SK-N-SH treated with all-trans-retinoic acid at 6 μM for 48 hours (cell line): ENCODE measurements around the gene CCP110.

Experiments used
- ATAC-seq: fragments of 200-7000 bp; cut with Tn5 transposase; 3 replicates; pipeline ENCODE4 v1.9.1; 2020; ENCODE audit warnings: mild to moderate bottlenecking, moderate library complexity
- BACH2 ChIP-seq: fragments of 250-450 bp; sonication (Bioruptor Pico); IDR thresholded peaks from 2 replicates; pipeline ENCODE4 v1.9.0; 2021; ENCODE audit warnings: mild to moderate bottlenecking, borderline replicate concordance
- CREB5 ChIP-seq: fragments of 250-450 bp; sonication (Bioruptor Pico); IDR thresholded peaks from 2 replicates; pipeline ENCODE4 v1.5.1; 2020; ENCODE audit warnings: low read depth, mild to moderate bottlenecking, moderate library complexity
- CSDC2 ChIP-seq: fragments of 250-450 bp; sonication (Bioruptor Pico); IDR thresholded peaks from 2 replicates; pipeline ENCODE4 v1.5.0; 2020; ENCODE audit warnings: mild to moderate bottlenecking, moderate library complexity
- GLIS3 ChIP-seq: fragments of 250-450 bp; sonication (Bioruptor Pico); IDR thresholded peaks from 2 replicates; pipeline ENCODE4 v1.5.0; 2020; ENCODE audit warnings: mild to moderate bottlenecking, moderate library complexity
- RARB ChIP-seq: fragments of 250-450 bp; sonication (Bioruptor Pico); IDR thresholded peaks from 2 replicates; pipeline ENCODE4 v1.8.0; 2021; ENCODE audit warnings: mild to moderate bottlenecking, moderate library complexity
- SNAI2 ChIP-seq: fragments of 250-450 bp; sonication (Bioruptor Pico); IDR thresholded peaks from 2 replicates; pipeline ENCODE4 v1.5.0; 2020; ENCODE audit warnings: mild to moderate bottlenecking, moderate library complexity
- TCF4 ChIP-seq: fragments of 250-450 bp; sonication (Bioruptor Pico); IDR thresholded peaks from 2 replicates; pipeline ENCODE4 v1.8.0; 2021; ENCODE audit warnings: mild to moderate bottlenecking, moderate library complexity, borderline replicate concordance
- TOX ChIP-seq: fragments of 250-450 bp; sonication (Bioruptor Pico); IDR thresholded peaks from 2 replicates; pipeline ENCODE4 v1.8.0; 2021; ENCODE audit warnings: mild to moderate bottlenecking, moderate library complexity, borderline replicate concordance
- ZFP3 ChIP-seq: fragments of 250-450 bp; sonication (Bioruptor Pico); IDR thresholded peaks from 2 replicates; pipeline ENCODE4 v1.5.0; 2020; ENCODE audit warnings: mild to moderate bottlenecking, moderate library complexity
- ZFP30 ChIP-seq: fragments of 450-650 bp; formaldehyde crosslinking; IDR thresholded peaks from 2 replicates; pipeline ENCODE4 v1.5.0; 2022; ENCODE audit warnings: mild to moderate bottlenecking, moderate library complexity
- ZNF565 ChIP-seq: fragments of 450-650 bp; formaldehyde crosslinking; conservative IDR thresholded peaks from 2 replicates; pipeline ENCODE4 v1.5.0; 2020; ENCODE audit warnings: low read depth, mild to moderate bottlenecking, moderate library complexity
- ZNF70 ChIP-seq: fragments of 450-650 bp; formaldehyde crosslinking; IDR thresholded peaks from 2 replicates; pipeline ENCODE4 v1.5.0; 2020; ENCODE audit warnings: mild to moderate bottlenecking, moderate library complexity
- ZNF8 ChIP-seq: fragments of 450-650 bp; formaldehyde crosslinking; IDR thresholded peaks from 2 replicates; pipeline ENCODE4 v1.5.0; 2020; ENCODE audit warnings: mild to moderate bottlenecking, moderate library complexity
- TF ChIP-seq, protein P1 (sequence below): fragments of 250-450 bp; sonication (Bioruptor Pico); IDR thresholded peaks from 2 replicates; pipeline ENCODE4 v1.8.0; 2020; ENCODE audit warnings: mild to moderate bottlenecking, moderate library complexity, borderline replicate concordance
- TF ChIP-seq, protein P2 (sequence below): fragments of 250-450 bp; sonication (Bioruptor Pico); IDR thresholded peaks from 2 replicates; pipeline ENCODE4 v1.8.0; 2021; ENCODE audit warnings: low read depth, mild to moderate bottlenecking, moderate library complexity, borderline replicate concordance
- TF ChIP-seq, protein P3 (sequence below): fragments of 250-450 bp; sonication (Bioruptor Pico); IDR thresholded peaks from 2 replicates; pipeline ENCODE4 v1.5.1; 2021; ENCODE audit warnings: mild to moderate bottlenecking, moderate library complexity
- TF ChIP-seq, protein P4 (sequence below): fragments of 250-450 bp; sonication (Bioruptor Pico); IDR thresholded peaks from 2 replicates; pipeline ENCODE4 v1.5.0; 2020; ENCODE audit warnings: mild to moderate bottlenecking, moderate library complexity

CCP110 gene

DNA sequence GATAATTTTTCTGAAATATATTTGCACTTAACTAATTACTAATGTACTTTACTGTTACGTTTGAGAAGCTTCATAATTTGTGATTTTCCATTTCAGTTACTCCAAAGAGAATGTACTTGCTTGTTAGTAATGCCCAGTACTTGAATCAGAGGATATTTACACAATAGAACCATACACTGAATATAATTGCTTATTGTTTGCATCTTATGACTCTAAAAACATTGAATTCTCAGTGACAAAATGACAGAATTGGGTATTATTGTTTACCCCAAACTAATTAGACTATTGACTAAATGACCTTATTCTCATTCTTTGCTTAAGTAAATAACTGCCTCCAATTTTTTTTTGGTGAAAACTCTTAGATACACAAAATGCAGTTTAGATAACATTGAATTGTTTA is 8.9 kb downstream of the CCP110 start (continued):
- TF ChIP-seq, protein P1, sequence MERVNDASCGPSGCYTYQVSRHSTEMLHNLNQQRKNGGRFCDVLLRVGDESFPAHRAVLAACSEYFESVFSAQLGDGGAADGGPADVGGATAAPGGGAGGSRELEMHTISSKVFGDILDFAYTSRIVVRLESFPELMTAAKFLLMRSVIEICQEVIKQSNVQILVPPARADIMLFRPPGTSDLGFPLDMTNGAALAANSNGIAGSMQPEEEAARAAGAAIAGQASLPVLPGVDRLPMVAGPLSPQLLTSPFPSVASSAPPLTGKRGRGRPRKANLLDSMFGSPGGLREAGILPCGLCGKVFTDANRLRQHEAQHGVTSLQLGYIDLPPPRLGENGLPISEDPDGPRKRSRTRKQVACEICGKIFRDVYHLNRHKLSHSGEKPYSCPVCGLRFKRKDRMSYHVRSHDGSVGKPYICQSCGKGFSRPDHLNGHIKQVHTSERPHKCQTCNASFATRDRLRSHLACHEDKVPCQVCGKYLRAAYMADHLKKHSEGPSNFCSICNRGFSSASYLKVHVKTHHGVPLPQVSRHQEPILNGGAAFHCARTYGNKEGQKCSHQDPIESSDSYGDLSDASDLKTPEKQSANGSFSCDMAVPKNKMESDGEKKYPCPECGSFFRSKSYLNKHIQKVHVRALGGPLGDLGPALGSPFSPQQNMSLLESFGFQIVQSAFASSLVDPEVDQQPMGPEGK: no peak
- TF ChIP-seq, protein P2, sequence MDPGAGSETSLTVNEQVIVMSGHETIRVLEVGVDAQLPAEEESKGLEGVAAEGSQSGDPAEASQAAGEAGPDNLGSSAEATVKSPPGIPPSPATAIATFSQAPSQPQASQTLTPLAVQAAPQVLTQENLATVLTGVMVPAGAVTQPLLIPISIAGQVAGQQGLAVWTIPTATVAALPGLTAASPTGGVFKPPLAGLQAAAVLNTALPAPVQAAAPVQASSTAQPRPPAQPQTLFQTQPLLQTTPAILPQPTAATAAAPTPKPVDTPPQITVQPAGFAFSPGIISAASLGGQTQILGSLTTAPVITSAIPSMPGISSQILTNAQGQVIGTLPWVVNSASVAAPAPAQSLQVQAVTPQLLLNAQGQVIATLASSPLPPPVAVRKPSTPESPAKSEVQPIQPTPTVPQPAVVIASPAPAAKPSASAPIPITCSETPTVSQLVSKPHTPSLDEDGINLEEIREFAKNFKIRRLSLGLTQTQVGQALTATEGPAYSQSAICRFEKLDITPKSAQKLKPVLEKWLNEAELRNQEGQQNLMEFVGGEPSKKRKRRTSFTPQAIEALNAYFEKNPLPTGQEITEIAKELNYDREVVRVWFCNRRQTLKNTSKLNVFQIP (CRISPR knock-in tag): no peak
- TF ChIP-seq ZFP30 (no peak), ZNF565 (no peak), SNAI2 (no peak), CSDC2 (CRISPR knock-in tag) (no peak), ZNF8 (no peak), TOX (no peak)
- TF ChIP-seq, protein P3, sequence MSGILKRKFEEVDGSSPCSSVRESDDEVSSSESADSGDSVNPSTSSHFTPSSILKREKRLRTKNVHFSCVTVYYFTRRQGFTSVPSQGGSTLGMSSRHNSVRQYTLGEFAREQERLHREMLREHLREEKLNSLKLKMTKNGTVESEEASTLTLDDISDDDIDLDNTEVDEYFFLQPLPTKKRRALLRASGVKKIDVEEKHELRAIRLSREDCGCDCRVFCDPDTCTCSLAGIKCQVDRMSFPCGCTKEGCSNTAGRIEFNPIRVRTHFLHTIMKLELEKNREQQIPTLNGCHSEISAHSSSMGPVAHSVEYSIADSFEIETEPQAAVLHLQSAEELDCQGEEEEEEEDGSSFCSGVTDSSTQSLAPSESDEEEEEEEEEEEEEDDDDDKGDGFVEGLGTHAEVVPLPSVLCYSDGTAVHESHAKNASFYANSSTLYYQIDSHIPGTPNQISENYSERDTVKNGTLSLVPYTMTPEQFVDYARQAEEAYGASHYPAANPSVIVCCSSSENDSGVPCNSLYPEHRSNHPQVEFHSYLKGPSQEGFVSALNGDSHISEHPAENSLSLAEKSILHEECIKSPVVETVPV (CRISPR knock-in tag): no peak

DNA sequence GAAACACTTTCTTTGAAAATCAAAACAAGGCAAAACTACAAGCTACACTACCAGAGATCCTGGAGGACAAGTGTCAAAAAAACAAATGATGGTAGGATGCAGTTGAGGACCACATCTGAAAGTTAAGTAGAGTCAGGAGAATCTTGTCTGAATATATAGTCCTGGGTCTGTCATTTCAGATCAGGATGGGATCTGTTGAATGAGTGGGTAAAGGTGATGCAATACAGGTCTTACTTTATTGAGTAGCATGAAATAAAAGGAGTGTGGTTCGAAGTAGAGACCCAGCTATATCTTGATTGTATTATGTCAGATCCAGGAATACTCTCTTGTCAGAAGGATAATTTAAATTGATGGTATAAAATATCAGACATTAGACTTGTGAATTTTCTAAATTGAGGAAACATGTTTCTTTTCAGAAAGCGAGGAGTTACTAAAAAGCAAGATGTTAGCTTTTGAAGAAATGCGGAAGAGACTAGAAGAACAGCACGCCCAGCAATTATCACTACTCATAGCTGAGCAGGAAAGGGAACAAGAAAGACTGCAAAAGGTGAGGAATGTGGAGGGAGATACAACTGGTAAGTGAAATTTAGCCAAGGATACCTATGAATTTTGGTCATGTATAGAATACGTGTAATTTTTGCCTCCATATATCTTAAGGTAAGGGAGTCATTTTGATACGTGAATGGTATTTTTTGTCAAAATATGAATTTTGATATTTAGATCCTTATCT is 16.7 kb downstream of the CCP110 start:
- ATAC-seq: no peak
- TF ChIP-seq ZNF8 (no peak), ZFP3 (no peak), GLIS3 (no peak), ZNF70 (no peak), TCF4 (CRISPR knock-in tag) (no peak), BACH2 (CRISPR knock-in tag) (no peak), SNAI2 (no peak), TOX (no peak), CREB5 (no peak), ZFP30 (no peak), RARB (CRISPR knock-in tag) (no peak)
- TF ChIP-seq, protein P4, sequence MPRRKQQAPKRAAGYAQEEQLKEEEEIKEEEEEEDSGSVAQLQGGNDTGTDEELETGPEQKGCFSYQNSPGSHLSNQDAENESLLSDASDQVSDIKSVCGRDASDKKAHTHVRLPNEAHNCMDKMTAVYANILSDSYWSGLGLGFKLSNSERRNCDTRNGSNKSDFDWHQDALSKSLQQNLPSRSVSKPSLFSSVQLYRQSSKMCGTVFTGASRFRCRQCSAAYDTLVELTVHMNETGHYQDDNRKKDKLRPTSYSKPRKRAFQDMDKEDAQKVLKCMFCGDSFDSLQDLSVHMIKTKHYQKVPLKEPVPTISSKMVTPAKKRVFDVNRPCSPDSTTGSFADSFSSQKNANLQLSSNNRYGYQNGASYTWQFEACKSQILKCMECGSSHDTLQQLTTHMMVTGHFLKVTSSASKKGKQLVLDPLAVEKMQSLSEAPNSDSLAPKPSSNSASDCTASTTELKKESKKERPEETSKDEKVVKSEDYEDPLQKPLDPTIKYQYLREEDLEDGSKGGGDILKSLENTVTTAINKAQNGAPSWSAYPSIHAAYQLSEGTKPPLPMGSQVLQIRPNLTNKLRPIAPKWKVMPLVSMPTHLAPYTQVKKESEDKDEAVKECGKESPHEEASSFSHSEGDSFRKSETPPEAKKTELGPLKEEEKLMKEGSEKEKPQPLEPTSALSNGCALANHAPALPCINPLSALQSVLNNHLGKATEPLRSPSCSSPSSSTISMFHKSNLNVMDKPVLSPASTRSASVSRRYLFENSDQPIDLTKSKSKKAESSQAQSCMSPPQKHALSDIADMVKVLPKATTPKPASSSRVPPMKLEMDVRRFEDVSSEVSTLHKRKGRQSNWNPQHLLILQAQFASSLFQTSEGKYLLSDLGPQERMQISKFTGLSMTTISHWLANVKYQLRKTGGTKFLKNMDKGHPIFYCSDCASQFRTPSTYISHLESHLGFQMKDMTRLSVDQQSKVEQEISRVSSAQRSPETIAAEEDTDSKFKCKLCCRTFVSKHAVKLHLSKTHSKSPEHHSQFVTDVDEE (CRISPR knock-in tag): no peak
- TF ChIP-seq, protein P1: no peak
- TF ChIP-seq, protein P2 (CRISPR knock-in tag): no peak
